ENCODE measurements around the gene GPC2.
"Not testable (repeated sequence)": the region's sequence is repeated elsewhere in the genome, so short reads cannot be mapped to it uniquely, and the experiment has no call there.

GPC2 gene

GRCh38 chr7:100148225-100148558 lies 29.0 kb downstream of the GPC2 start:
- no peak for DNase-seq

GRCh38 chr7:100147278-100147677 lies 29.9 kb downstream of the GPC2 start:
- no peak for DNase-seq

GRCh38 chr7:100146350-100146749 lies 30.8 kb downstream of the GPC2 start:
- DNase-seq, result not testable (repeated sequence)

GRCh38 chr7:100142461-100142860 lies 34.7 kb downstream of the GPC2 start:
- no peak for DNase-seq

- DNase-seq, result no peak
These were observed 35.6 kb downstream of the GPC2 start for GRCh38 chr7:100141555-100141949.

- peak; percentile 41 for DNase-seq
These were observed 39.1 kb downstream of the GPC2 start for GRCh38 chr7:100137851-100138760.

GRCh38 chr7:100132697-100133151 lies 44.5 kb downstream of the GPC2 start:
- DNase-seq, result no peak

GRCh38 chr7:100132126-100132525 lies 45.1 kb downstream of the GPC2 start:
- DNase-seq, result no peak

- DNase-seq, result no peak
These were observed 46.4 kb downstream of the GPC2 start for GRCh38 chr7:100130608-100131453.

- not testable (repeated sequence) for DNase-seq
These were observed 47.0 kb downstream of the GPC2 start for GRCh38 chr7:100130220-100130607.

- no peak for DNase-seq
These were observed 48.6 kb downstream of the GPC2 start for GRCh38 chr7:100128637-100128963.

- no peak for DNase-seq
These were observed 49.1 kb downstream of the GPC2 start for GRCh38 chr7:100127866-100128636.

GRCh38 chr7:100126931-100127865 lies 50.0 kb downstream of the GPC2 start, which contains the start of gene MBLAC1:
Gene MBLAC1, plus strand, starts transcription at chr7:100126967. Its CDS starts 429 bp downstream, at chr7:100127396.
- DNase-seq, result peak; percentile 68

GRCh38 chr7:100126239-100126930 lies 50.8 kb downstream of the GPC2 start:
- no peak for DNase-seq

GRCh38 chr7:100124301-100125230 lies 52.6 kb downstream of the GPC2 start:
- no peak for DNase-seq

- no peak for DNase-seq
These were observed 54.6 kb downstream of the GPC2 start for GRCh38 chr7:100122568-100122967.

- peak; percentile 40 for DNase-seq
These were observed 55.1 kb downstream of the GPC2 start for GRCh38 chr7:100122067-100122466.

GRCh38 chr7:100120733-100121036 lies 56.5 kb downstream of the GPC2 start:
- DNase-seq, result no peak

GRCh38 chr7:100119970-100120732 lies 57.0 kb downstream of the GPC2 start:
- no peak for DNase-seq
